GM15510 (cell line): ENCODE measurements around the gene RABGAP1L.

ENCODE experiments used
- POLR2A ChIP-seq: IDR thresholded peaks from 3 replicates; pipeline ENCODE4 v1.6.1; 2011; ENCODE audit warnings: borderline replicate concordance; ENCODE audit not compliant: insufficient read length; ENCODE audit errors: extremely low read depth

The RABGAP1L gene

GRCh38 chr1:174809755-174810280 is 650.5 kb downstream of the RABGAP1L start:
- TF ChIP-seq POLR2A = no peak

- TF ChIP-seq POLR2A = no peak
These were observed 652.7 kb downstream of the RABGAP1L start for GRCh38 chr1:174812016-174812415.

GRCh38 chr1:174812656-174813055 is 653.3 kb downstream of the RABGAP1L start:
- no peak for TF ChIP-seq POLR2A

- no peak for TF ChIP-seq POLR2A
These were observed 655.7 kb downstream of the RABGAP1L start for GRCh38 chr1:174815036-174815435.

- TF ChIP-seq POLR2A = no peak
These were observed 656.2 kb downstream of the RABGAP1L start for GRCh38 chr1:174815474-174815908.

- TF ChIP-seq POLR2A = no peak
These were observed 658.8 kb downstream of the RABGAP1L start for GRCh38 chr1:174818014-174818616.

- TF ChIP-seq POLR2A = no peak
These were observed 659.6 kb downstream of the RABGAP1L start for GRCh38 chr1:174818951-174819350.

- TF ChIP-seq POLR2A = no peak
These were observed 660.3 kb downstream of the RABGAP1L start for GRCh38 chr1:174819596-174819995.

- TF ChIP-seq POLR2A = no peak
These were observed 665.8 kb downstream of the RABGAP1L start for GRCh38 chr1:174825127-174825526.

GRCh38 chr1:174825806-174826205 is 666.5 kb downstream of the RABGAP1L start:
- no peak for TF ChIP-seq POLR2A

GRCh38 chr1:174828264-174828663 is 668.9 kb downstream of the RABGAP1L start:
- TF ChIP-seq POLR2A = no peak

- TF ChIP-seq POLR2A = no peak
These were observed 670.7 kb downstream of the RABGAP1L start for GRCh38 chr1:174829990-174830389.

GRCh38 chr1:174836543-174836942 is 677.2 kb downstream of the RABGAP1L start:
- TF ChIP-seq POLR2A = no peak

GRCh38 chr1:174837386-174837785 is 678.1 kb downstream of the RABGAP1L start:
- TF ChIP-seq POLR2A = no peak

- no peak for TF ChIP-seq POLR2A
These were observed 679.9 kb downstream of the RABGAP1L start for GRCh38 chr1:174839211-174839610.

GRCh38 chr1:174841747-174842146 is 682.4 kb downstream of the RABGAP1L start:
- no peak for TF ChIP-seq POLR2A
